Measurements from ENCODE around the gene LAX1. TPM values are rescaled to one million over a fixed set of nuclear protein-coding genes. Genes with fewer than 3 reads are reported as not detected.
"Not testable (repeated sequence)": the region's sequence is repeated elsewhere in the genome, so short reads cannot be mapped to it uniquely, and the experiment has no call there.

LAX1 gene
- polyA plus RNA-seq, 1 donor: 0.27 TPM

- no peak for DNase-seq
- no peaks in the 10 kb centered on the region for H3K27me3 ChIP-seq (ENCODE audit: control insufficient read depth, insufficient read depth, low read length)
- H3K4me3 ChIP-seq (ENCODE audit: low read length): no peak overlapping the region
- H3K27ac ChIP-seq (ENCODE audit: low read length): no peak overlapping the region
- H3K4me1 ChIP-seq (ENCODE audit: control insufficient read depth, insufficient read depth, low read length): no peaks in the 10 kb centered on the region
- peaks cover 2% of the 10 kb centered on the region for H3K36me3 ChIP-seq (ENCODE audit: control insufficient read depth, insufficient read depth, low read length)
- no CpG with 5 or more reads among the region's 6 CpGs for WGBS (ENCODE audit: insufficient coverage, low lambda C conversion rate)
- no peaks in the 10 kb centered on the region for H3K9me3 ChIP-seq (ENCODE audit: control insufficient read depth, low read depth, low read length)
These were observed 18.7 kb upstream of the LAX1 start for GRCh38 chr1:203746281-203746680.

- H3K4me1 ChIP-seq (ENCODE audit: control insufficient read depth, insufficient read depth, low read length): no peaks in the 10 kb centered on the region
- H3K36me3 ChIP-seq (ENCODE audit: control insufficient read depth, insufficient read depth, low read length): no peaks in the 10 kb centered on the region
- no peak overlapping the region for H3K4me3 ChIP-seq (ENCODE audit: low read length)
- H3K9me3 ChIP-seq (ENCODE audit: control insufficient read depth, low read depth, low read length): no peaks in the 10 kb centered on the region
- no CpG with 5 or more reads among the region's 3 CpGs for WGBS (ENCODE audit: insufficient coverage, low lambda C conversion rate)
- H3K27me3 ChIP-seq (ENCODE audit: control insufficient read depth, insufficient read depth, low read length): no peaks in the 10 kb centered on the region
- H3K27ac ChIP-seq (ENCODE audit: low read length): no peak overlapping the region
- DNase-seq: no peak
These were observed 13.9 kb upstream of the LAX1 start for GRCh38 chr1:203751051-203751450.

- not testable (repeated sequence) for H3K9me3 ChIP-seq (ENCODE audit: control insufficient read depth, low read depth, low read length); H3K36me3 ChIP-seq (ENCODE audit: control insufficient read depth, insufficient read depth, low read length); DNase-seq; H3K27ac ChIP-seq (ENCODE audit: low read length); H3K4me3 ChIP-seq (ENCODE audit: low read length); H3K27me3 ChIP-seq (ENCODE audit: control insufficient read depth, insufficient read depth, low read length); H3K4me1 ChIP-seq (ENCODE audit: control insufficient read depth, insufficient read depth, low read length)
- 83% methylated on average over 2 of the region's 5 CpGs for WGBS (ENCODE audit: insufficient coverage, low lambda C conversion rate)
These were observed 13.2 kb upstream of the LAX1 start for GRCh38 chr1:203751618-203752361.

GRCh38 chr1:203754455-203754864, 10.5 kb upstream of the LAX1 start:
- WGBS (ENCODE audit: insufficient coverage, low lambda C conversion rate): no CpG with 5 or more reads among the region's 4 CpGs
- Histone ChIP-seq H3K27me3 (ENCODE audit: control insufficient read depth, insufficient read depth, low read length) (no peaks in the 10 kb centered on the region), H3K36me3 (ENCODE audit: control insufficient read depth, insufficient read depth, low read length) (no peaks in the 10 kb centered on the region), H3K4me1 (ENCODE audit: control insufficient read depth, insufficient read depth, low read length) (no peaks in the 10 kb centered on the region), H3K4me3 (ENCODE audit: low read length) (no peak overlapping the region), H3K27ac (ENCODE audit: low read length) (no peak overlapping the region), H3K9me3 (ENCODE audit: control insufficient read depth, low read depth, low read length) (no peaks in the 10 kb centered on the region)
- DNase-seq: no peak

- Histone ChIP-seq H3K27ac (ENCODE audit: low read length) (no peak overlapping the region), H3K36me3 (ENCODE audit: control insufficient read depth, insufficient read depth, low read length) (no peaks in the 10 kb centered on the region), H3K9me3 (ENCODE audit: control insufficient read depth, low read depth, low read length) (no peaks in the 10 kb centered on the region), H3K27me3 (ENCODE audit: control insufficient read depth, insufficient read depth, low read length) (no peaks in the 10 kb centered on the region), H3K4me3 (ENCODE audit: low read length) (no peak overlapping the region), H3K4me1 (ENCODE audit: control insufficient read depth, insufficient read depth, low read length) (no peaks in the 10 kb centered on the region)
- 80% methylated on average over 1 of the region's 4 CpGs for WGBS (ENCODE audit: insufficient coverage, low lambda C conversion rate)
- DNase-seq: no peak
These were observed 8.9 kb upstream of the LAX1 start for GRCh38 chr1:203756036-203756435.

- not testable (repeated sequence) for H3K27me3 ChIP-seq (ENCODE audit: control insufficient read depth, insufficient read depth, low read length); H3K4me3 ChIP-seq (ENCODE audit: low read length); DNase-seq; H3K27ac ChIP-seq (ENCODE audit: low read length); H3K9me3 ChIP-seq (ENCODE audit: control insufficient read depth, low read depth, low read length); H3K4me1 ChIP-seq (ENCODE audit: control insufficient read depth, insufficient read depth, low read length); H3K36me3 ChIP-seq (ENCODE audit: control insufficient read depth, insufficient read depth, low read length)
- no CpG with 5 or more reads among the region's 2 CpGs for WGBS (ENCODE audit: insufficient coverage, low lambda C conversion rate)
These were observed 6.2 kb upstream of the LAX1 start for GRCh38 chr1:203758749-203759148.

- Histone ChIP-seq H3K9me3 (ENCODE audit: control insufficient read depth, low read depth, low read length) (no peaks in the 10 kb centered on the region), H3K4me3 (ENCODE audit: low read length) (no peak overlapping the region), H3K36me3 (ENCODE audit: control insufficient read depth, insufficient read depth, low read length) (no peaks in the 10 kb centered on the region), H3K27me3 (ENCODE audit: control insufficient read depth, insufficient read depth, low read length) (no peaks in the 10 kb centered on the region), H3K27ac (ENCODE audit: low read length) (no peak overlapping the region), H3K4me1 (ENCODE audit: control insufficient read depth, insufficient read depth, low read length) (no peaks in the 10 kb centered on the region)
- WGBS (ENCODE audit: insufficient coverage, low lambda C conversion rate): no CpG with 5 or more reads among the region's 3 CpGs
- no peak for DNase-seq
These were observed 4.5 kb upstream of the LAX1 start for GRCh38 chr1:203760506-203760905.

GRCh38 chr1:203761958-203762357, 3.0 kb upstream of the LAX1 start:
- H3K36me3 ChIP-seq (ENCODE audit: control insufficient read depth, insufficient read depth, low read length); H3K9me3 ChIP-seq (ENCODE audit: control insufficient read depth, low read depth, low read length); H3K27ac ChIP-seq (ENCODE audit: low read length); H3K27me3 ChIP-seq (ENCODE audit: control insufficient read depth, insufficient read depth, low read length); DNase-seq; H3K4me1 ChIP-seq (ENCODE audit: control insufficient read depth, insufficient read depth, low read length); H3K4me3 ChIP-seq (ENCODE audit: low read length): not testable (repeated sequence)
- no CpG with 5 or more reads among the region's 7 CpGs for WGBS (ENCODE audit: insufficient coverage, low lambda C conversion rate)

- Histone ChIP-seq H3K27me3 (ENCODE audit: control insufficient read depth, insufficient read depth, low read length) (no peaks in the 10 kb centered on the region), H3K4me3 (ENCODE audit: low read length) (no peak overlapping the region), H3K36me3 (ENCODE audit: control insufficient read depth, insufficient read depth, low read length) (no peaks in the 10 kb centered on the region), H3K9me3 (ENCODE audit: control insufficient read depth, low read depth, low read length) (no peaks in the 10 kb centered on the region), H3K27ac (ENCODE audit: low read length) (no peak overlapping the region), H3K4me1 (ENCODE audit: control insufficient read depth, insufficient read depth, low read length) (peaks cover 5% of the 10 kb centered on the region)
- no CpG with 5 or more reads among the region's 1 CpG for WGBS (ENCODE audit: insufficient coverage, low lambda C conversion rate)
- no peak for DNase-seq
These were observed 1.5 kb upstream of the LAX1 start for GRCh38 chr1:203763505-203763904.

GRCh38 chr1:203764105-203765028, 616 bp upstream of the LAX1 start:
- Histone ChIP-seq H3K9me3 (ENCODE audit: control insufficient read depth, low read depth, low read length) (no peaks in the 10 kb centered on the region), H3K27me3 (ENCODE audit: control insufficient read depth, insufficient read depth, low read length) (no peaks in the 10 kb centered on the region), H3K27ac (ENCODE audit: low read length) (no peak overlapping the region), H3K4me3 (ENCODE audit: low read length) (no peak overlapping the region), H3K4me1 (ENCODE audit: control insufficient read depth, insufficient read depth, low read length) (peaks cover 11% of the 10 kb centered on the region), H3K36me3 (ENCODE audit: control insufficient read depth, insufficient read depth, low read length) (no peaks in the 10 kb centered on the region)
- no peak for DNase-seq
- no CpG with 5 or more reads among the region's 3 CpGs for WGBS (ENCODE audit: insufficient coverage, low lambda C conversion rate)
